NCI-H524 (cell line): ENCODE measurements around the gene PTPRT.

Experiments used
- DNase-seq, 2 experiments: peaks; one replicate each; lab custom pipeline; 2025; lab: John Stamatoyannopoulos, UW

PTPRT gene

GRCh38 chr20:42378826-42379225 is 810.9 kb downstream of the PTPRT start:
- no peak for DNase-seq

GRCh38 chr20:42376131-42376530 is 813.6 kb downstream of the PTPRT start:
- DNase-seq: no peak

GRCh38 chr20:42373049-42373448 is 816.7 kb downstream of the PTPRT start:
- DNase-seq: no peak

GRCh38 chr20:42370075-42370474 is 819.6 kb downstream of the PTPRT start:
- DNase-seq: no peak

GRCh38 chr20:42368910-42369309 is 820.8 kb downstream of the PTPRT start:
- DNase-seq: no peak

- DNase-seq: peak; percentile 66 to 81
Measured at GRCh38 chr20:42366626-42367025, 823.1 kb downstream of the PTPRT start.

GRCh38 chr20:42364446-42364845 is 825.3 kb downstream of the PTPRT start:
- no peak for DNase-seq

GRCh38 chr20:42361402-42361970 is 828.2 kb downstream of the PTPRT start:
- peak; percentile 9 to 63 for DNase-seq

- no peak for DNase-seq
Measured at GRCh38 chr20:42360621-42361020, 829.1 kb downstream of the PTPRT start.

GRCh38 chr20:42359617-42360016 is 830.1 kb downstream of the PTPRT start:
- no peak for DNase-seq

- DNase-seq: no peak
Measured at GRCh38 chr20:42352096-42352495, 837.6 kb downstream of the PTPRT start.

GRCh38 chr20:42350521-42350920 is 839.2 kb downstream of the PTPRT start:
- DNase-seq: no peak

GRCh38 chr20:42346189-42347170 is 843.2 kb downstream of the PTPRT start:
- no peak for DNase-seq

GRCh38 chr20:42341654-42342053 is 848.1 kb downstream of the PTPRT start:
- DNase-seq: peak in 1 of 2 experiments; percentile 4

GRCh38 chr20:42340368-42340767 is 849.3 kb downstream of the PTPRT start:
- DNase-seq: no peak

GRCh38 chr20:42338294-42339201 is 851.2 kb downstream of the PTPRT start:
- no peak for DNase-seq

- DNase-seq: no peak
Measured at GRCh38 chr20:42336576-42336975, 853.1 kb downstream of the PTPRT start.

GRCh38 chr20:42319252-42320013 is 870.3 kb downstream of the PTPRT start:
- no peak for DNase-seq

- peak in 1 of 2 experiments; percentile 60 for DNase-seq
Measured at GRCh38 chr20:42313704-42314103, 876.0 kb downstream of the PTPRT start.

- no peak for DNase-seq
Measured at GRCh38 chr20:42309050-42309449, 880.7 kb downstream of the PTPRT start.

GRCh38 chr20:42308171-42308570 is 881.5 kb downstream of the PTPRT start:
- no peak for DNase-seq
